Hepatocyte (in vitro differentiated cells): ENCODE results near the gene LRRC9.

Experiments
- EZH2phosphoT487 ChIP-seq: fragments of 200-600 bp; sonication (generic); IDR thresholded peaks from one replicate; pipeline ENCODE4 v1.6.1; 2018; ENCODE audit warnings: antibody characterized with exemption, mild to moderate bottlenecking, low read depth, moderate library complexity; ENCODE audit not compliant: unreplicated experiment, severe bottlenecking
- TF ChIP-seq, protein P1 (sequence below): fragments of 200-600 bp; sonication (generic); IDR thresholded peaks from 2 replicates; pipeline ENCODE4 v1.5.1; 2016; ENCODE audit warnings: antibody characterized with exemption, mild to moderate bottlenecking; ENCODE audit not compliant: poor library complexity

DNA sequence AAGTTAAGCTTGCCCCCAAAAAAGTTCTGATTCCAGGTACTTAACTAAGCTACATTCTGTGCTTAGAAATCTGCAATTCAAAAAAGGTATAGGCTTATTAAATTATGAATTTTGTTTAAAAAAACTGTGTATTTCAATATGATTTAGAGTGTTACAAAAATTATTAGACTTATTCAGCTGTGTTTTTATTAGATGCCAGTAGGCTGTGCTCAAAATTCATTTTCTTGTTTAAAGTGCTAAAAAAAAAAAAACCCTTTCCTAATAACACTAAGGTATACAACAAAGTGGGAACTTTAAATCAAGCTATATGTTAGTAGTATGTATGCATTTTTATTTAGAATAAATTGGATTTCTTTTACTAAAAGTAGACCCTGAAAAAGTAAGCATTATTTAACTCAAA, 25.0 kb downstream of the LRRC9 start:
- TF ChIP-seq, protein P1, sequence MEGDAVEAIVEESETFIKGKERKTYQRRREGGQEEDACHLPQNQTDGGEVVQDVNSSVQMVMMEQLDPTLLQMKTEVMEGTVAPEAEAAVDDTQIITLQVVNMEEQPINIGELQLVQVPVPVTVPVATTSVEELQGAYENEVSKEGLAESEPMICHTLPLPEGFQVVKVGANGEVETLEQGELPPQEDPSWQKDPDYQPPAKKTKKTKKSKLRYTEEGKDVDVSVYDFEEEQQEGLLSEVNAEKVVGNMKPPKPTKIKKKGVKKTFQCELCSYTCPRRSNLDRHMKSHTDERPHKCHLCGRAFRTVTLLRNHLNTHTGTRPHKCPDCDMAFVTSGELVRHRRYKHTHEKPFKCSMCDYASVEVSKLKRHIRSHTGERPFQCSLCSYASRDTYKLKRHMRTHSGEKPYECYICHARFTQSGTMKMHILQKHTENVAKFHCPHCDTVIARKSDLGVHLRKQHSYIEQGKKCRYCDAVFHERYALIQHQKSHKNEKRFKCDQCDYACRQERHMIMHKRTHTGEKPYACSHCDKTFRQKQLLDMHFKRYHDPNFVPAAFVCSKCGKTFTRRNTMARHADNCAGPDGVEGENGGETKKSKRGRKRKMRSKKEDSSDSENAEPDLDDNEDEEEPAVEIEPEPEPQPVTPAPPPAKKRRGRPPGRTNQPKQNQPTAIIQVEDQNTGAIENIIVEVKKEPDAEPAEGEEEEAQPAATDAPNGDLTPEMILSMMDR: no peak
- no peak for TF ChIP-seq EZH2phosphoT487
